Keratinocyte (primary cell): ENCODE measurements around the gene RAB7B. TPM values are rescaled to one million over a fixed set of nuclear protein-coding genes. Genes with fewer than 3 reads are reported as not detected.

Experiments
- DNase-seq: peaks from one replicate; pipeline ENCODE4 v3.0.0-alpha.2; 2011; ENCODE audit warnings: low read depth, missing footprints, low spot score
- FAIRE-seq: peaks from 2 replicates; lab custom pipeline; 2011; peaks lifted over from hg19 to GRCh38; lab: Jason Lieb, UNC
- H2AFZ ChIP-seq: 2 replicates; pipeline ENCODE4 v1.6.0; 2012; ENCODE audit warnings: low read length, control low read depth, inconsistent platforms; ENCODE audit not compliant: control insufficient read depth
- H3K27ac ChIP-seq: 2 replicates; pipeline ENCODE4 v1.5.1; 2011; ENCODE audit warnings: low read length; ENCODE audit not compliant: control insufficient read depth, insufficient read depth
- H3K27me3 ChIP-seq: 3 replicates; pipeline ENCODE4 v1.6.0; 2011; ENCODE audit warnings: low read length; ENCODE audit not compliant: control insufficient read depth, insufficient read depth; ENCODE audit errors: extremely low read depth
- H3K36me3 ChIP-seq, 2 experiments: 2 replicates in 1 of 2; 3 replicates in 1 of 2; pipeline ENCODE4 v1.5.1; 2011; ENCODE audit warnings: low read length in 2 of 2, mild to moderate bottlenecking in 1 of 2; ENCODE audit not compliant: control insufficient read depth in 2 of 2, insufficient read depth in 2 of 2; ENCODE audit errors: extremely low read depth in 1 of 2
- H3K4me1 ChIP-seq: 3 replicates; pipeline ENCODE4 v1.5.1; 2011; ENCODE audit warnings: low read length; ENCODE audit not compliant: control insufficient read depth, insufficient read depth; ENCODE audit errors: extremely low read depth
- H3K4me2 ChIP-seq: 3 replicates; pipeline ENCODE4 v1.6.0; 2011; ENCODE audit warnings: low read depth, low read length; ENCODE audit not compliant: control insufficient read depth, insufficient read depth; ENCODE audit errors: extremely low read depth
- H3K4me3 ChIP-seq, 3 experiments: fragments of 200-600 bp in 1 of 3; sonication (generic) in 1 of 3; 2 replicates in 2 of 3; 3 replicates in 1 of 3; pipeline ENCODE4 v1.5.1; 2011 to 2016; ENCODE audit warnings: low read length in 3 of 3, mild to moderate bottlenecking in 3 of 3, control low read depth in 2 of 3, inconsistent platforms in 1 of 3, low read depth in 1 of 3, mixed read lengths in 1 of 3, mixed run types in 1 of 3, moderate library complexity in 1 of 3; ENCODE audit not compliant: control insufficient read depth in 2 of 3, insufficient read depth in 2 of 3; ENCODE audit errors: extremely low read depth in 1 of 3
- H3K79me2 ChIP-seq: 2 replicates; pipeline ENCODE4 v1.6.0; 2012; ENCODE audit warnings: low read length; ENCODE audit not compliant: control insufficient read depth, insufficient read depth
- H3K9ac ChIP-seq: 3 replicates; pipeline ENCODE4 v1.6.0; 2011; ENCODE audit warnings: low read length; ENCODE audit not compliant: control insufficient read depth, insufficient read depth; ENCODE audit errors: extremely low read depth
- H3K9me1 ChIP-seq: 3 replicates; pipeline ENCODE4 v1.6.0; 2011; ENCODE audit warnings: low read length; ENCODE audit not compliant: control insufficient read depth, insufficient read depth; ENCODE audit errors: extremely low read depth
- H3K9me3 ChIP-seq: 2 replicates; pipeline ENCODE4 v1.5.1; 2012; ENCODE audit warnings: low read depth, low read length; ENCODE audit not compliant: control insufficient read depth
- H4K20me1 ChIP-seq: 3 replicates; pipeline ENCODE4 v1.6.0; 2011; ENCODE audit warnings: low read length; ENCODE audit not compliant: control insufficient read depth, insufficient read depth; ENCODE audit errors: extremely low read depth
- EZH2 ChIP-seq: IDR thresholded peaks from one replicate; pipeline ENCODE4 v1.6.1; 2012; ENCODE audit warnings: inconsistent platforms, mild to moderate bottlenecking, low read length, moderate library complexity
- dilution Hi-C: fragments of 300-500 bp; cut with MboI; formaldehyde crosslinking; loops from one replicate; pipeline ENCODE4 v1.7.0; 2020; ENCODE audit warnings: low sequenced_read_pairs; ENCODE audit not compliant: extremely low pct_ligation_motif_present
- polyA plus RNA-seq, 5 experiments: library from polyadenylated mRNA; depleted of rRNA in 3 of 5; stranded (reverse) in 3 of 5; stranded (forward) in 1 of 5; unstranded in 1 of 5; fragments of >200 nt; gene quantifications; 1 replicate in 1 of 5; 2 replicates in 3 of 5; 3 replicates in 1 of 5; pipeline versions ENCODE4 v1.2.1 to v1.2.3, GENCODE V29; 2011 to 2012; ENCODE audit warnings: missing spikeins in 2 of 5, low read depth in 1 of 5, low replicate concordance in 1 of 5
- TF ChIP-seq, protein P1 (sequence below), 3 experiments: IDR thresholded peaks in 1 of 3; conservative IDR thresholded peaks in 1 of 3; optimal IDR thresholded peaks in 1 of 3; 2 replicates in 2 of 3; 3 replicates in 1 of 3; pipeline versions ENCODE3 to v1.5.1; 2011; ENCODE audit warnings: low read length in 3 of 3, mild to moderate bottlenecking in 3 of 3, moderate library complexity in 2 of 3, control low read depth in 1 of 3, inconsistent platforms in 1 of 3; ENCODE audit not compliant: insufficient read depth in 2 of 3; ENCODE audit errors: extremely low read depth in 1 of 3

RAB7B gene
- polyA plus RNA-seq, 1 donor (not counting 4 experiments of a cell fraction or from before 2014, with no cell fraction given) = 47.8 TPM

DNA sequence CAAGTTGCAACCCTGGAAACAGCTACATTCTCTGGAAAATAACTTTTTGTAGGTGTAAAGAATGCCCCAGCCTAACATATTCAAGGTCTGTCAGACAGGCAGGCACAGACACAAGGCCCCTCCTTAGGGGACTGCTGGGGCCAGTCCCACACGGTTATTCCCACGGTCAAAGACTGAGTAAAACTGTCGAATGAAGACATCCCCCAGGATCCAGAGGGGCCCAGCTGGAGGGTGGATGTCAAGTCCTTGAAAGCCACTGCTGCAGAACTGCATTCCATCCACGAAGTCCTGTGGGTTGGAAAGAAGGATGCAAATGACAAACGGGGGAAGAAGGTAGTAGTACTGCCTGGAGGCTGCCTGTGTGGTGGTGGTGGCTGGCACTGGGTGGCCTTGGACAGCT lies 6.9 kb upstream of the RAB7B start:
- FAIRE-seq (no peak), DNase-seq (no peak)
- H2AFZ ChIP-seq = no peak overlapping the region
- no peaks in the 10 kb centered on the region for H3K36me3 ChIP-seq
- no peak overlapping the region for H3K27ac ChIP-seq
- no peak overlapping the region for H3K4me3 ChIP-seq
- H3K79me2 ChIP-seq = no peaks in the 10 kb centered on the region
- TF ChIP-seq, protein P1, sequence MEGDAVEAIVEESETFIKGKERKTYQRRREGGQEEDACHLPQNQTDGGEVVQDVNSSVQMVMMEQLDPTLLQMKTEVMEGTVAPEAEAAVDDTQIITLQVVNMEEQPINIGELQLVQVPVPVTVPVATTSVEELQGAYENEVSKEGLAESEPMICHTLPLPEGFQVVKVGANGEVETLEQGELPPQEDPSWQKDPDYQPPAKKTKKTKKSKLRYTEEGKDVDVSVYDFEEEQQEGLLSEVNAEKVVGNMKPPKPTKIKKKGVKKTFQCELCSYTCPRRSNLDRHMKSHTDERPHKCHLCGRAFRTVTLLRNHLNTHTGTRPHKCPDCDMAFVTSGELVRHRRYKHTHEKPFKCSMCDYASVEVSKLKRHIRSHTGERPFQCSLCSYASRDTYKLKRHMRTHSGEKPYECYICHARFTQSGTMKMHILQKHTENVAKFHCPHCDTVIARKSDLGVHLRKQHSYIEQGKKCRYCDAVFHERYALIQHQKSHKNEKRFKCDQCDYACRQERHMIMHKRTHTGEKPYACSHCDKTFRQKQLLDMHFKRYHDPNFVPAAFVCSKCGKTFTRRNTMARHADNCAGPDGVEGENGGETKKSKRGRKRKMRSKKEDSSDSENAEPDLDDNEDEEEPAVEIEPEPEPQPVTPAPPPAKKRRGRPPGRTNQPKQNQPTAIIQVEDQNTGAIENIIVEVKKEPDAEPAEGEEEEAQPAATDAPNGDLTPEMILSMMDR (optimal IDR thresholded peaks at IDR 0.05 in 1 of 3, IDR thresholded peaks at IDR 0.05 in 1 of 3, conservative IDR thresholded peaks at IDR 0.05 in 1 of 3; ENCODE audit: extremely low read depth in 1 of 3, insufficient read depth in 2 of 3, low read length in 3 of 3) = no peak
- TF ChIP-seq EZH2 = no peak
- no peaks in the 10 kb centered on the region for H3K27me3 ChIP-seq
- H3K9ac ChIP-seq = no peak overlapping the region
- no peaks in the 10 kb centered on the region for H3K9me1 ChIP-seq
- peaks cover 9% of the 10 kb centered on the region for H3K4me1 ChIP-seq
- no peaks in the 10 kb centered on the region for H3K9me3 ChIP-seq
- H3K4me2 ChIP-seq = no peak overlapping the region
- no peaks in the 10 kb centered on the region for H4K20me1 ChIP-seq
- dilution Hi-C loops = no loop called here

DNA sequence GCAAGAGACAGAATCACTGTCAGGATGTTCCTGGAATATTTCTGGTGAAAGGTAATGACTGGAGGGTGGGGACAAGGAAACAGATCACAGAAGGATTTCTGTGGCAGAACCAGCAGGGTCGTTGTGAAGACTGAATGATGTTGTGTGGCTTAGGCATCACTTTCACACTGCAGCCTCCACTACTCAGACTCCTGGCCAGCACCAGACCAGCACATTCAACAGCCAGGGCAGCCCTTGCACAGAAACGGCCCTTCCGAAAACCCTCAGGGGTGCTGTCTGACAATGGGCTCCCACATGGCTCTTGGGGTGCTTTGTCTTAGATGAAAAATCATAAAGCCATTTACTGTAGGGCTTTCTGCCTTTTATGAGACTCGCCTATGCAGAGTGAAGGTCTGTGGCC lies 3.8 kb upstream of the RAB7B start:
- Histone ChIP-seq H3K9me1 (no peaks in the 10 kb centered on the region), H3K4me1 (peaks cover 40% of the 10 kb centered on the region), H2AFZ (no peak overlapping the region), H3K36me3 (no peaks in the 10 kb centered on the region), H3K4me2 (no peak overlapping the region), H3K79me2 (no peaks in the 10 kb centered on the region), H3K9ac (no peak overlapping the region), H3K4me3 (no peak overlapping the region), H4K20me1 (no peaks in the 10 kb centered on the region), H3K27me3 (no peaks in the 10 kb centered on the region), H3K27ac (no peak overlapping the region), H3K9me3 (no peaks in the 10 kb centered on the region)
- dilution Hi-C loops = no loop called here
- FAIRE-seq (no peak), DNase-seq (no peak)
- TF ChIP-seq, protein P1 (optimal IDR thresholded peaks at IDR 0.05 in 1 of 3, IDR thresholded peaks at IDR 0.05 in 1 of 3, conservative IDR thresholded peaks at IDR 0.05 in 1 of 3; ENCODE audit: extremely low read depth in 1 of 3, insufficient read depth in 2 of 3, low read length in 3 of 3) = no peak
- TF ChIP-seq EZH2 = no peak
